GM10266 (cell line): ENCODE data around the gene NUP214.

Experiments
- DNase-seq: peaks from one replicate; pipeline ENCODE4 v3.0.0; 2012; ENCODE audit errors: extremely low spot score
- TF ChIP-seq, protein P1 (sequence below): IDR thresholded peaks from 2 replicates; pipeline ENCODE4 v1.5.1; 2012; ENCODE audit warnings: mild to moderate bottlenecking, low read depth; ENCODE audit not compliant: control insufficient read depth, insufficient read depth; ENCODE audit errors: missing control alignments

Gene NUP214

DNA sequence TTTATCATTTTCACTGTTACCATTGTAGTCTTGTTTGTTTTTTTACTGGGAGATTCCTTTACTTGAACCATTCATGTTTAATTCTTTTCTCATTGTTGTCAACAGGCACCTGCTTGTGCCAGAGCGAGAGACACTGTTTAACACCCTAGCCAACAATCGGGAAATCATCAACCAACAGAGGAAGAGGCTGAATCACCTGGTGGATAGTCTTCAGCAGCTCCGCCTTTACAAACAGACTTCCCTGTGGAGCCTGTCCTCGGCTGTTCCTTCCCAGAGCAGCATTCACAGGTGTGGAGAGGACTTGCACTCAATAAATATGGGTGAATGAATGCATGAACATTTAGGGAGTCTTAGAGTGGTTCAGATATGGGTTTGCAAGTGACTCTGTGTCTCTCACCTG, 37.5 kb downstream of the NUP214 start:
- TF ChIP-seq, protein P1, sequence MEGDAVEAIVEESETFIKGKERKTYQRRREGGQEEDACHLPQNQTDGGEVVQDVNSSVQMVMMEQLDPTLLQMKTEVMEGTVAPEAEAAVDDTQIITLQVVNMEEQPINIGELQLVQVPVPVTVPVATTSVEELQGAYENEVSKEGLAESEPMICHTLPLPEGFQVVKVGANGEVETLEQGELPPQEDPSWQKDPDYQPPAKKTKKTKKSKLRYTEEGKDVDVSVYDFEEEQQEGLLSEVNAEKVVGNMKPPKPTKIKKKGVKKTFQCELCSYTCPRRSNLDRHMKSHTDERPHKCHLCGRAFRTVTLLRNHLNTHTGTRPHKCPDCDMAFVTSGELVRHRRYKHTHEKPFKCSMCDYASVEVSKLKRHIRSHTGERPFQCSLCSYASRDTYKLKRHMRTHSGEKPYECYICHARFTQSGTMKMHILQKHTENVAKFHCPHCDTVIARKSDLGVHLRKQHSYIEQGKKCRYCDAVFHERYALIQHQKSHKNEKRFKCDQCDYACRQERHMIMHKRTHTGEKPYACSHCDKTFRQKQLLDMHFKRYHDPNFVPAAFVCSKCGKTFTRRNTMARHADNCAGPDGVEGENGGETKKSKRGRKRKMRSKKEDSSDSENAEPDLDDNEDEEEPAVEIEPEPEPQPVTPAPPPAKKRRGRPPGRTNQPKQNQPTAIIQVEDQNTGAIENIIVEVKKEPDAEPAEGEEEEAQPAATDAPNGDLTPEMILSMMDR = no peak

DNA sequence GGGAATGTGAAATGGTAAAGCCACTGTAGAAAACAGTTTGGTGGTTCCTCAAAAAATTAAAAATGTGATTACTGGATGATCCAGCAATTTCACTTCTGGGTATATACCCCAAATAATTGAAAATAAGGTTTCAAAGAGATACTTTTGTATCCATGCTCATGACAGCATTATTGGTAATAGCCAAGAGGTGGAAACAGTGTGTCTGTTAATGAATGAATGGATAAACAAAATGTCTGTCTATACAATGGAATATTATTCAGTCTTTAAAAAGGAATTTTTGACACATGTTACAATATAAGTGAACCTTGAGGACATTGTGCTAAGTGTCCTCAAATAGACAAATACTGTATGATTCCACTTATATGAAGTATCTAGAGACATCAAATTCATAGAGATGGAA, 40.1 kb downstream of the NUP214 start:
- TF ChIP-seq, protein P1 = no peak
- no peak for DNase-seq

More for the DNA sequence above, 37.5 kb downstream of the NUP214 start:
- no peak for DNase-seq

DNA sequence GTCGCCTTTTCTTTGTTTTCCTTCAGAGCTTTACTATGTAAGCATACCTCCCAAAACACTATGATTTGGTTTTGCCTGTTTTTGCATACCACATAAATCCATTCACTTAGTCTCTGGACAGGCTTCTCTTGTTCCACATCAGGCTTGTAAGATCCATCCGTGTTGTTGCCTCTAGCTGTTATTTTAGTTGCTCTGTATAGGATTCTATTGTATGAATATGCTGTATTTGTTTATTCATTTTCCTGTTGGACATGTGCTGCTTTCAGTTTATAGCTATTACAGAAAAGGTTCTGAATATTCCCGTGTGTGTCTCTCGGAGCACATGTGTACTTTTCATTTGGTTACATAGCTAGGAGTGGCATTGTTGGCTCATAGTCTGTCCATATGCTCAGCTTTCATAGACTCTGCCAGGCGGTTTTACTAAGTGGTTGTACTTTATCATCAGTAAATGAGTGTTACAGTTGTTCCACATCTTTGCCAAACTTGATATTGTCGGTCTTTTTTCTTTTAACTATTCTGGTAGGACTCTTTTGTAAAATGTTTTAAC, 41.8 kb downstream of the NUP214 start:
- TF ChIP-seq, protein P1 = no peak
- no peak for DNase-seq

DNA sequence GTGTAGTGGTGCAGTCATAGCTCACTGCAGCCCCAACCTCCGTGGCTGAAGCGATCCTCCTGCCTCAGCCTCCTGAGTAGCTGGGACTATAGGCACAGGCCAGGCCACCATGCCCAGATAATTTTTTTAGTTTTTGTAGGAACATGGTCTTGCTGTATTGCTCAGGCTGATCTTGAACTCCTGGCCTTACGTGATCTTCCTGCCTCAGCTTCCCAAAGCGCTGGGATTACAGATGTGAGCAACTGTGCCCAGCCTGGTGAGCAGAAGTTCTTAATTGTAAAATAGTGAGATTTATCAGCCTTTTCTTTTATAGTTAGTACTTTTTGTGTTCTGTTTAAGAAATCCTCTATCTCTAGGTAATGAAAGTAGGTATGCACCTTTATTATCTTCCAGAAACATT, 42.5 kb downstream of the NUP214 start:
- TF ChIP-seq, protein P1 = no peak
- no peak for DNase-seq

DNA sequence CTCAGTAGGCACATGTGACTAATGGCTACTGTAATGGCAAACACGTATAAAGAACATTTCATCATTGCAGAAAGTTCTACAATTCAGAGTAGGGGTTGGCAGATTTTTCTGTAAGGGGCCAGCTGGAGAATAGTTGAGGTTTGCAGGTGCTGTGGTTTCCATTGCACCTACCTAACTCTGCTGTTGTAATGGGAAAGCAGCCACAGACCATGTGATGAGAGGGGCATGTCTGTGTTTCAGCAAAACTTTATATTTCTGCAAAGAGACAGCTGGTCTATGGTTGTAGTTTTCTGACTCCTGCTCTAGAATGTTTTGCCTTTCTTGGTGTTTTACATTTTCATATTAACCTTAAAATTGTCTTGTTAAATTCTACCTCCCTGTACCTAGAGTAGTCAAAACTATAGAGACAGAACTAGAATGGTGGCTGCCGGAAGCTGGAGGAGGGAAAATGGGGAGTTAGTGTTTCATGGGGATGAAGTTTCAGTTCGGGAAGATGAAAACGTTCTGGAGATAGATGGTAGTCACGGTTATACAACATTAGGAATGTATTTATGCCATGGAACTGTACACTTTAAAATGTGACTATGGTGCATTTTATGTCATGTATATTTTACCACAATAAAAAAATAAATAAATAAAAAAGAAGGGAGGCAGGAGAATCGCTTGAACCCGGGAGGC, 44.3 kb downstream of the NUP214 start:
- TF ChIP-seq, protein P1 = no peak
- DNase-seq = no peak

DNA sequence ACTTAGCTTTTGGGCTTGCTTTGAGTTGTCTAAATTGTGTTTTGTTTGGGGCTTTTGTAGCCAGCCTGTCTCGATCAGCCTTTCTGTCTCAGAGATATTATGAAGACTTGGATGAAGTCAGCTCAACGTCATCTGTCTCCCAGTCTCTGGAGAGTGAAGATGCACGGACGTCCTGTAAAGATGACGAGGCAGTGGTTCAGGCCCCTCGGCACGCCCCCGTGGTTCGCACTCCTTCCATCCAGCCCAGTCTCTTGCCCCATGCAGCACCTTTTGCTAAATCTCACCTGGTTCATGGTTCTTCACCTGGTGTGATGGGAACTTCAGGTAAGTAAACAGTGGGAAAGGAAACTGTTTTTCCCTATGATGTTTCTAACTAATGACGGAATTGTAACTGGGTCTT, 48.6 kb downstream of the NUP214 start:
- TF ChIP-seq, protein P1 = no peak
- no peak for DNase-seq

- TF ChIP-seq, protein P1 = no peak
Observed at GRCh38 chr9:131174681-131175239, 49.4 kb downstream of the NUP214 start.

More at GRCh38 chr9:131174681-131175239, 49.4 kb downstream of the NUP214 start:
- no peak for DNase-seq
